ENCODE measurements around the gene BTBD8.

Gene BTBD8

GRCh38 chr1:92094595-92094994 is 14.4 kb downstream of the BTBD8 start:
- DNase-seq = no peak

DNA sequence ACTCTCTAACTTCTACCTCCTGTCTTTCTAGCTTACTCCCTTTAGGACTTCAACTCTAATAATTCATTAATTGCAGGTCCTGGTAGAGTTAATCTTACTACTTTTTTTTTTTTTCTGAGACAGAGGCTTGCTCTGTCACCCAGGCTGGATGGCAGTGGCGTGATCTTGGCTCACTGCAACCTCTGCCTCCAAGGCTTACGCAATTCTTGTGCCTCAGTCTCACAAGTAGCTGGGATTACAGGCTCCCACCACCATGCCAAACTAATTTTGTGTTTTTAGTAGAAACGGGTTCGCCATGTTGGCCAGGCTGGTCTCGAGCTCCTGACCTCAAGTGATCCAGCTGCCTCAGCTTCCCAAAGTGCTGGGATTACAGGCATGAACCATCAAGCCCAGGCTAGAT is 15.7 kb downstream of the BTBD8 start:
- DNase-seq = no peak

- DNase-seq = no peak
Measured at GRCh38 chr1:92096317-92096716, 16.2 kb downstream of the BTBD8 start.

GRCh38 chr1:92105546-92106081 is 25.5 kb downstream of the BTBD8 start:
- no peak for DNase-seq

DNA sequence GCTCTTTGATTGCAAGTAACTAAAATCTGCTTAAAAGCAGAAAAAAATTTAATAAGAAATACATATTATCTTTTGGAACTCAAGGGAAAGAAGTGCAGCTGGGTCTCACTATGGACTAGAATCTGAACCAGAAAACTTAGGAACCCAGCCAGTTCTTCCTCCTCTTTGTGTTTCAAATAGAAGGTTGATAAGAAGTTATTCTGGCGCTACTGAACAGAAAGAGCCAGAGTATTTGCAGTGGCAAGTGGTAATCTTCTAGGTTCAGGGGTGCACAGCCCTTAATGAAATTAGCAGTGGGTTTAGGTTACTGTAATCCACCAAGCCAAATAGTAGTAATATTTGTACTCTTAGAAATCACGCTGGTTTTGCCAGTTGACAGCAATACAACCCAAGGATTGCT is 28.5 kb downstream of the BTBD8 start:
- DNase-seq = no peak

GRCh38 chr1:92117526-92117925 is 37.4 kb downstream of the BTBD8 start:
- no peak for DNase-seq

GRCh38 chr1:92118826-92119225 is 38.7 kb downstream of the BTBD8 start:
- DNase-seq = no peak

GRCh38 chr1:92123868-92124267 is 43.7 kb downstream of the BTBD8 start:
- DNase-seq = no peak

- DNase-seq = no peak
Measured at GRCh38 chr1:92125204-92125603, 45.1 kb downstream of the BTBD8 start.

DNA sequence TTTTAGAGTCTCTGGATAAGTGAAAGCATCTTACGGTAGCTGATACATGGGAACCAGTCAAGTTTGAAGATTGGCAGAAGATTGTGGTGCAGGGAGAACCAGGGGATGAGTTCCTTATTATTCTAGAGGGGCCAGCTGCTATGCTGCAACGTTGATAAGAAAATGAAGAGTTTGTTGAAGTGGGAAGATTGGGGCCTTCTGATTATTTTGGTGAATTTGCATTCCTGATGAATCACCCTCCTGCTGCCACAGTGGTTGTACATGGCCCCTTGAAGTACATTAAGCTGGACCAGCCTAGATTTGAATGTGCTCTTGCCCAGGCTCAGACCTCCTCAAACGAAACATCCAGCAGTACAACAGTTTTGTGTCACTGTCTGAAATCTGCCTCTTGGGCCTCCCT is 45.9 kb downstream of the BTBD8 start:
- DNase-seq = no peak

DNA sequence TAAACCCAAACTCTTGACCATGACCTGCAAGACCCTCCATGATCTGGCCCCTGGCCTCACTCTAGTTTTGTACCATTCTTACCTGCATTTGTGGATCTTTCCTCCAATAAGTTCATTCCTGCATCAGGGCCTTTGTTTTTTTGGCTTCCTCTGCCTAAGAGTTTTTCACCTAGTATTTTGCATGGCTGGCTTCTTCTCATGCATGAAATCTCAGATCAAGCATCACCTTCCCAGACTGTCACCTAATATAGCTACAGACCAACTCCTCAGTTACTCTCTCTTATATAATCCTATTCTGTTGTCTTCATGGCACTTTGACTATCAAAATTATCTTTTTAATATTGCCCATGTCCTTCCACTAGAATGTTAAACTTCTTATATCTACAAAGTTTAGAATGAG is 54.2 kb downstream of the BTBD8 start:
- DNase-seq = no peak

GRCh38 chr1:92136341-92136740 is 56.2 kb downstream of the BTBD8 start:
- DNase-seq = no peak

DNA sequence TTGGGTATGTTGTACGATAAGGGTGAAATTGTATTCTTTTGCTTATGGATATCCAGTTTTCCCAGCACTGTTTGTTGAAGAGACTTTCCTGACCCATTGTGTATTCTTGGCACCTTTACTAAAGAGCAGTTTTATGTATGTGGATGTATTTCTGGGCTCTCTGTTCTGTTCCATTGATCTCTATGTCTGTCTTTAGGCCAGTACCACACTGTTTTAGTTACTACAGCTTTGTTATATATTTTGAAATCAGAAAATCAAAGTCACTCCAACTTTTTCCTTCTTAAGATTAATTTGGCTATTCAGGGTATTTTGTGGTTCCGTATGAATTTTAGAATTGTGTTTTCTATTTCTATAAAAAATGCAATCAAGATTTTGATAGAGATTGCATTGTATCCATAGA is 74.8 kb downstream of the BTBD8 start:
- DNase-seq = no peak

DNA sequence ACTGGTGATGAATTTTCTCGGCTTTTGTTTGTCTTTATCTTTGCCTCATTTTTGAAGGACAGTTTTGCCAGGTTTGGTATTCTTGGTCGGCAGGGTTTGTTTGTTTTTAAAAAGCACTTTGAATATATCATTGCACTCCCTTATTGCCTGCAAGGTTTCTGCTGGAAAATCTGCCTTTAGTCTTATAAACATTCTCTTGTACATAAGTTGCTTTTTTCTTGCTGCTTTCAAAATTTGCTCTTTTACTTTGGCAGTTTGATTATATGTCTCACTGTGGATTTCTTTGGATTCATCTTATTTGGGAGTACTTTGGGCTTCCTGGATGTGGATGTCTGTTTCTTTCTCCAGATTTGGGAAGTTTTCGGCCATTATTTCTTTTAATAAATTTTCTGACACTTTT is 79.4 kb downstream of the BTBD8 start:
- no peak for DNase-seq

GRCh38 chr1:92165389-92165788 is 85.2 kb downstream of the BTBD8 start:
- no peak for DNase-seq

DNA sequence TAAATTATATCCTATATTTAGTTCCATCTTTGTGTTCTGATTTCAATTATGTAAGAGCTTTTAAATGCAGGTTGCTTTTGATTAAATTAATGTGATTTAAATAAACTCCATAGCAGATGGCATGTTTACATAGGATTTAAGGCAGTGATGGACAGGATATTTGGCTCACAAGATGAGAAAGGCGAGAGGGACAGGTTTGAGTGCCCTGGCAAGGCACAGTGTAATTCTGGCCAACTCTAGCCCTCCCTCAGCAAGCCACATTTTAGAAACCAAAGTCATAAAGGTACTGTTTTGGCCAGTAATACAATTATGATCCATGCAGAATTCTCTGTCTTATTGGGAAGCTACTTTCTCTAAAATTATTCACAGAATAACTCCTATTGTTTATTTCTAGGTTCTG is 87.0 kb downstream of the BTBD8 start:
- DNase-seq = no peak

GRCh38 chr1:92168657-92169056 is 88.5 kb downstream of the BTBD8 start:
- no peak for DNase-seq

DNA sequence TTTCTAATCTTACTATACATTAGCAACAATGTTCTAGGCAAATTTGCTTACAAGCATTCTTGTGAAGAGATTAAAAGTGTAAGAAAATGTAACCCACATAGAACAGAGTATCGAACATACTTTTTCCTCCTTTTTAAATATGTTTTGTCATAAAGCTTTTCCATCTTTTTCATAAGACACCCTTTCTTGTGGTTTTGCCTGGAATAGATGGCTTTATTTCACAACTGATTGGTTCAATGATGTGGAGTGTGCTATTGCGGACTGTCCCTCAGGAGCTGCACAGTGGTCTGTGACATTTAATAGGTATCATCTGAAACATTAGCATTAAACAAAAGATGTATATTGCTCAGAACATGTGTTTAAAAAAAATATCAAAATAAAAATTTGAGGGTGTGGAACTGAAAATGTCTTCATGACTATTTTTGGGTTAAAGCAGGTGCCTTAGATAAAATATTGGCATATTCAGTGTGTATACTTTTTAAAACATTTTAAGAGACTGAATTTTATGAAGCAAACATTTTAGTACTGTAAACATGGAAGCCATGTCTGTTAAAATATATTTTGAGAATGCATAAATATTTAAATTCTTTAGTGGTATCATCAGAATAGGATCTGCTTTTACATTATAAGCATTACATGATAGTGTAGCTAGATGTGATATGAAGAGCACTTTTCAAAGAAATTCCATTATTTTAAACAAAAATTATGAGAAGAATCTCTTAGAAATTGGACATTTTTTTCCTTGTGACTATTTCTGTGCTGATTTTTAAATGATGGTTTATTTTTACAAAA is 89.3 kb downstream of the BTBD8 start:
- DNase-seq = no peak

GRCh38 chr1:92184632-92185031 is 104.5 kb downstream of the BTBD8 start:
- DNase-seq = no peak

DNA sequence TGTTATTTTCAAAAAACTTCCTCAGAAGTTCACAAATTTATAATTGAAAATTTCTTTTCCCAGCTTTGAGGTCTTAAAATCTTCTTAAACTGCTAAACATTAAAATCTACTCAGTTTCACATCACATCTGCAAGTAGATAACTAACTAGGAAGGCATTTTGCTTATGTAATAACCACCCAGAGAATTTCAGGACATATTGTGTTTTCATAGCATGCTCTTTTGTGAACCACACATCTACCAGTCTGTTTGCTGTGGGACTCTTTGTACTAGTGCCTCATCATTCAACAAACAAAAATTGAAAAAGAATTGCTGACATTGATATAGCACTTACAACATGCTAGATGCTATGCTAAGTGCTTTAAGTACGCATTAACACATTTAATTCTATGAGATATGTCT is 105.9 kb downstream of the BTBD8 start:
- no peak for DNase-seq

DNA sequence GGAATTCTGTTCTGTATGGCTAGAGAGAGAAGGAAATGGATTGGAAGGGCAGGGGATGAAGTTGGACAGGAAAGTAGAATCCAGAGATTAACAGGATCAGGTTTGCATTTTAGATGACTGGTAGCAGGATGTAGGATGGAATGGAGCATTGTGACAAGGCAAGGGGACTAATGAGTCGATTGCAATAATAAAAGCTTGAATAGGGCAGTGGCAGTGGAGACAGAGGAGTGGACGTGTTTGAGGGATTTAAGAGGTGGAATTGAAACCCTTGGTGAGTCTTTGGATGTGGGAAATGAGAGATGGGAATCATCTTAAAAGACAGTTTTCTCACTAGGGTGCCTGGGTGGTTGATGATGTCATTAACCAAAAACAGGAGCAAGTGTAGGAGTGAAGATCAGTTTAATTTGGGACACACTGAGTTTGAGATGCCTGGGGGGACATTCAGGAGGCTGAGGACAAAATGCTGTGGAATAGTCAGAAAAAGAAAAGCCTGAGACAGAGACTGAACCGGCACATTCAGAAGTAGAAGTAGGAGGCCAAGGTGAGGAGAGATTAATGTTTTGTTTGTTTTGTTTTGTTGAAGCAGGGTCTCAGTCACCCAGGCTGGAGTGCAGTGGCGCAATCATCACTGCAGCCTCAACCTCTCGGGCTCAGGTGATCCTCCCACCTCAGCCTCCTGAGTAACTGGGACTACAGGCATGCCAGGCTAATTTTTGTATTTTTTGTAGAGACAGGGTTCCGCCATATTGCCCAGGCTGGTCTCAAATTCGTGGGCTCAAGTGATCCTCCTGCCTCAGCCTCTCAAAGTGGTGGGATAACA is 108.5 kb downstream of the BTBD8 start:
- no peak for DNase-seq

DNA sequence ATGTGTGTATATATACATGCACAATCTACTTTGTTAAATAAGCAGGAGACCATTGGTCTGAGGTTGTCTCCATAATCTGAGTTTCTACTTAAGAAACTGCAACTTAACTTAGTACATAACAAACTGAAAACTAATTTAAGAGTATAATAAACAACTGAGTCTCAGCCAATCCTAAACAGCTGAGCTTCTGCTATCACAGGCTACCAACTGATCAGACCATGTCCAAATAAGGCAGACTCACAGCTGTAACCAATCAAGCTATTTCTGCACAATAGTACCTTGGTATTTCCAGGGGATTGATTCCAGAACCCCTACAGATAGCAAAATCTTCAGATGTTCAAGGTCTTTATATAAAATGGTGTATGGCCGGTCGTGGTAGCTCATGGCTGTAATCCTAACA is 111.6 kb downstream of the BTBD8 start:
- no peak for DNase-seq

DNA sequence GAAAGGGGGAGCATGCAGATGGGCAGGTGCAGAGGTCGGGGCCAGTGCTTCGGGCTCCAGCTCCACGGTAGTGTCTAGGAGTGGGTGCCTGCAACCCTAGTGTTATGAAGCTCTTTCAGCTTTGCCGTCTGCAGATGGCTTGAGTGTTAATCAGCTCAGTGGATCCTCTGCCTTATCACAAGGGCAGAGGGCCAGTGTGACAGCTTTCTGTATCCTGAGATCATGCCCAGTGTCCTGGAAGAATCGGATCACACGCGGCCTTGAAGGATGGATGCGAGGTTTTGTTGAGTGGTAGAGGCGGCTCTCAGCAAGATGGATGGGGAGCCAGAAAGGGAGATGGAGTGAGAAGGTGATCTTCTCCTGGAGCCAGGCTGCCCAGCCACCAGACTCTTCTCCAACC is 112.1 kb downstream of the BTBD8 start:
- no peak for DNase-seq

DNA sequence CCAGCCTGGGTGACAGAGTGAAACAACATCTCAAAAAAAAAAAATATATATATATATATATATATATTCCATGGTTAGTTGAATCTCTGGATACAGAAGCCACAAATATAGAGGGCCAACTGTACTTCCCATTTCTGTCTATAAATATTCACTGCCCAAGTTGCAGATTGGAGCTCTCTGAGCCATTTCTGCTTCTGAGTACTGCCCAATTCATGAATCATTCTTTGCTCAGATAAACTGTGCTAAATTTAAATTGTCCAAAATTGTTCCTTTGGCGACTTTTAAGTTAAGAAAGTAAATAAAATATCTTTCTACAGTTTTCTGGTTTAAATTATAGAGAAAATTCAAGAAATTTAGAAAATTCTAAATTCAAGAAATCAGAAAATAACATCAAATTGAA is 114.4 kb downstream of the BTBD8 start:
- no peak for DNase-seq
